Measurements from ENCODE around the gene RHOA. TPM values are rescaled to one million over a fixed set of nuclear protein-coding genes. Genes with fewer than 3 reads are reported as not detected.

Gene RHOA
- total and polyA plus RNA-seq, 2 of the 13 experiments (the other 11 are each of a cell fraction or from before 2014, with no cell fraction given): 131 to 177 TPM

- TF ChIP-seq ZBTB40 (IDR thresholded peaks at IDR 0.05) (no peak), ZBTB40 (CRISPR knock-in tag; IDR thresholded peaks at IDR 0.05) (peak; percentile 86), ZNF800 (CRISPR knock-in tag; IDR thresholded peaks at IDR 0.05) (peak; percentile 57; the same call in 1 of the 2 replicates), CERS6 (CRISPR knock-in tag; IDR thresholded peaks at IDR 0.05) (no peak), ZNF335 (CRISPR knock-in tag; IDR thresholded peaks at IDR 0.05) (no peak), NR2F1 (CRISPR knock-in tag; IDR thresholded peaks at IDR 0.05) (peak in 1 of 2 experiments; percentile 17; a peak in 1 of 4 replicates), TRIM22 (IDR thresholded peaks at IDR 0.05) (no peak), ZNF841 (CRISPR knock-in tag; IDR thresholded peaks at IDR 0.05; ENCODE audit: borderline replicate concordance) (peak; percentile 93; the same call in 1 of the 2 replicates), ZBTB20 (CRISPR knock-in tag; IDR thresholded peaks at IDR 0.05; ENCODE audit: borderline replicate concordance, low read depth) (peak; percentile 72), CAMTA2 (CRISPR knock-in tag; IDR thresholded peaks at IDR 0.05; ENCODE audit: borderline replicate concordance) (peak; percentile 74), MYC (CRISPR knock-in tag; IDR thresholded peaks at IDR 0.05; ENCODE audit: borderline replicate concordance) (peak; percentile 91)
These were observed 71.6 kb downstream of the RHOA start, which contains the start of gene USP4 (continued) for GRCh38 chr3:49339941-49340800.
